Astrocyte (in vitro differentiated cells and primary cell): ENCODE measurements around the gene ERF. TPM values are rescaled to one million over a fixed set of nuclear protein-coding genes. Genes with fewer than 3 reads are reported as not detected.

Experiments used
- DNase-seq: peaks from one replicate; pipeline ENCODE4 v3.0.0-alpha.2; 2010; ENCODE audit warnings: low read depth
- FAIRE-seq: peaks from 2 replicates; lab custom pipeline; 2011; peaks lifted over from hg19 to GRCh38; lab: Jason Lieb, UNC
- H2AFZ ChIP-seq: 2 replicates; pipeline ENCODE4 v1.6.0; 2012; ENCODE audit warnings: low read depth, low read length, inconsistent platforms
- H3K27ac ChIP-seq: 2 replicates; pipeline ENCODE4 v1.5.1; 2011; ENCODE audit warnings: low read depth, low read length, inconsistent platforms
- H3K27me3 ChIP-seq: 2 replicates; pipeline ENCODE4 v1.6.0; 2011; ENCODE audit warnings: low read length, inconsistent platforms; ENCODE audit not compliant: insufficient read depth
- H3K36me3 ChIP-seq: 2 replicates; pipeline ENCODE4 v1.5.1; 2011; ENCODE audit warnings: low read length, inconsistent platforms; ENCODE audit not compliant: insufficient read depth
- H3K4me1 ChIP-seq: 2 replicates; pipeline ENCODE4 v1.5.1; 2011; ENCODE audit warnings: low read length, inconsistent platforms; ENCODE audit not compliant: insufficient read depth
- H3K4me2 ChIP-seq: 2 replicates; pipeline ENCODE4 v1.6.0; 2012; ENCODE audit warnings: low read length, inconsistent platforms
- H3K4me3 ChIP-seq: 2 replicates; pipeline ENCODE4 v1.5.1; 2011; ENCODE audit warnings: low read depth, mild to moderate bottlenecking, low read length, inconsistent platforms; ENCODE audit not compliant: insufficient read depth
- H3K79me2 ChIP-seq: 2 replicates; pipeline ENCODE4 v1.6.0; 2012; ENCODE audit warnings: mild to moderate bottlenecking, low read length, inconsistent platforms; ENCODE audit not compliant: insufficient read depth
- H3K9ac ChIP-seq: 2 replicates; pipeline ENCODE4 v1.6.0; 2012; ENCODE audit warnings: mild to moderate bottlenecking, low read length, inconsistent platforms
- H3K9me3 ChIP-seq: 2 replicates; pipeline ENCODE4 v1.5.1; 2012; ENCODE audit warnings: low read depth, mild to moderate bottlenecking, low read length, inconsistent platforms; ENCODE audit not compliant: insufficient read depth
- H4K20me1 ChIP-seq: 2 replicates; pipeline ENCODE4 v1.6.0; 2012; ENCODE audit warnings: low read length, inconsistent platforms; ENCODE audit not compliant: insufficient read depth
- H3K27ac Mint-ChIP-seq: one replicate; pipeline ENCODE4 v1.8.0; 2021; ENCODE audit warnings: mild to moderate bottlenecking, mixed read lengths; ENCODE audit not compliant: unreplicated experiment
- H3K27me3 Mint-ChIP-seq: one replicate; pipeline ENCODE4 v1.8.0; 2021; ENCODE audit warnings: low read depth, mixed read lengths; ENCODE audit not compliant: unreplicated experiment
- H3K36me3 Mint-ChIP-seq: one replicate; pipeline ENCODE4 v1.8.0; 2021; ENCODE audit warnings: low read depth, mixed read lengths; ENCODE audit not compliant: unreplicated experiment
- H3K4me1 Mint-ChIP-seq: one replicate; pipeline ENCODE4 v1.8.0; 2021; ENCODE audit warnings: low read depth, mixed read lengths; ENCODE audit not compliant: unreplicated experiment
- H3K4me3 Mint-ChIP-seq: one replicate; pipeline ENCODE4 v1.8.0; 2021; ENCODE audit warnings: mild to moderate bottlenecking, moderate library complexity, mixed read lengths; ENCODE audit not compliant: unreplicated experiment
- H3K9me3 Mint-ChIP-seq: one replicate; pipeline ENCODE4 v1.8.0; 2021; ENCODE audit warnings: mild to moderate bottlenecking, mixed read lengths; ENCODE audit not compliant: unreplicated experiment
- EZH2 ChIP-seq: IDR thresholded peaks from 2 replicates; pipeline ENCODE4 v1.6.1; 2012; ENCODE audit warnings: mild to moderate bottlenecking, low read length, inconsistent platforms; ENCODE audit not compliant: insufficient read depth
- total RNA-seq: library from RNA; stranded (reverse); gene quantifications from 2 replicates; pipeline ENCODE4 v1.2.1, GENCODE V29; 2021
- TF ChIP-seq, protein P1 (sequence below): IDR thresholded peaks from 2 replicates; pipeline ENCODE4 v1.5.1; 2011; ENCODE audit warnings: low read depth, mild to moderate bottlenecking, inconsistent platforms, low read length, moderate library complexity; ENCODE audit not compliant: insufficient read depth

Gene ERF
- total RNA-seq, 1 donor from 2014 or later, result 108 TPM

DNA sequence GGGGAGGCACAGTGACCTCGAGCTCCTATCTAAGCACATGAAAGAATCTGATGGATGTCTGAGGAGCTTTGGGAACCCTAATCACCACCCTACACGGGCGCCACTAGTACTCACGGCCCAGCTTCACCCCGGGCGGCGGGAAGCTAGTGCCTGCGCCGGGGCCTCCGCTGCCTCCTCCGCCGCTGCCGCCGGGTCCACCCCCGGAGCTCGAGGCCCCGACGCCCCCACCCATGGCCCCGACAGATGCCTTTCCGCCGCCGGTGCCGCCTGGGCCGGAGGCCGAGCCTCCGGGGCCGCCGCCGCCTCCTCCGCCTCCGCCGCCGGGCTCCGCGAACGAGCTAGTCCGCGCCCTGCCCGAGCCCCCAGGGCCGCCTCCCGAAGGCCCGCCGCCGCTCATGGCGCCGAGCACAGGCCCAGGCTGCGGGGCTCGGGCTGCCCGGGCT is 12.8 kb downstream of the ERF start:
- FAIRE-seq (no peak), DNase-seq (no peak)
- TF ChIP-seq, protein P1, sequence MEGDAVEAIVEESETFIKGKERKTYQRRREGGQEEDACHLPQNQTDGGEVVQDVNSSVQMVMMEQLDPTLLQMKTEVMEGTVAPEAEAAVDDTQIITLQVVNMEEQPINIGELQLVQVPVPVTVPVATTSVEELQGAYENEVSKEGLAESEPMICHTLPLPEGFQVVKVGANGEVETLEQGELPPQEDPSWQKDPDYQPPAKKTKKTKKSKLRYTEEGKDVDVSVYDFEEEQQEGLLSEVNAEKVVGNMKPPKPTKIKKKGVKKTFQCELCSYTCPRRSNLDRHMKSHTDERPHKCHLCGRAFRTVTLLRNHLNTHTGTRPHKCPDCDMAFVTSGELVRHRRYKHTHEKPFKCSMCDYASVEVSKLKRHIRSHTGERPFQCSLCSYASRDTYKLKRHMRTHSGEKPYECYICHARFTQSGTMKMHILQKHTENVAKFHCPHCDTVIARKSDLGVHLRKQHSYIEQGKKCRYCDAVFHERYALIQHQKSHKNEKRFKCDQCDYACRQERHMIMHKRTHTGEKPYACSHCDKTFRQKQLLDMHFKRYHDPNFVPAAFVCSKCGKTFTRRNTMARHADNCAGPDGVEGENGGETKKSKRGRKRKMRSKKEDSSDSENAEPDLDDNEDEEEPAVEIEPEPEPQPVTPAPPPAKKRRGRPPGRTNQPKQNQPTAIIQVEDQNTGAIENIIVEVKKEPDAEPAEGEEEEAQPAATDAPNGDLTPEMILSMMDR, result no peak
- TF ChIP-seq EZH2, result no peak
- Histone ChIP-seq H3K4me3 (peak overlapping the region; percentile 97), H3K4me1 (peaks cover 28% of the 10 kb centered on the region), H4K20me1 (peaks cover 45% of the 10 kb centered on the region), H2AFZ (no peak overlapping the region), H3K79me2 (peaks cover 51% of the 10 kb centered on the region), H3K27ac (peak overlapping the region; percentile 65), H3K9ac (peak overlapping the region; percentile 95), H3K27me3 (no peaks in the 10 kb centered on the region), H3K4me2 (peak overlapping the region; percentile 88), H3K9me3 (no peaks in the 10 kb centered on the region), H3K36me3 (peaks cover 3% of the 10 kb centered on the region)
- Mint-ChIP-seq H3K27me3 (no peaks in the 10 kb centered on the region), H3K9me3 (no peaks in the 10 kb centered on the region), H3K27ac (peak overlapping the region; percentile 91), H3K4me3 (peak overlapping the region; percentile 93), H3K36me3 (peaks cover 7% of the 10 kb centered on the region), H3K4me1 (peaks cover 29% of the 10 kb centered on the region)

DNA sequence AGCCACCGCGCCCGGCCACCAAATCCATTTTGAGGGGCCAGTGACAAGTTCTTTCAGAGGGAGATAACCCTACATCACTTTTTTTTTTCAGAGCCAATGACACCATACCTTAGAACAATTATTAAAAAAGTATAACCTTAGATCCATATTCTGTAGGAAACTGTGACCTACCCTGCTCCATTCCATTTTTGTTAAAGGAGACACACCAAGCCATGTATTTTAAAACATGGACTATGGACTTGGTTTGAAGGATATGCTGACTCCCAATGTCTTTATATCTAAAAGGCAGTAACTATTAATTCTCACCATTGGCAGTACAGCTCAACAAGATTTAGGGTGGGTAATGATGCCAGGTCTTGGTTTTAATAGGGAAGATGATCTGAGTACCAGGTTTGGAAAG is 13.6 kb downstream of the ERF start:
- H3K4me3 Mint-ChIP-seq, result peak overlapping the region; percentile 93
- peak overlapping the region; percentile 65 for H3K27ac ChIP-seq
- H2AFZ ChIP-seq, result no peak overlapping the region
- no peaks in the 10 kb centered on the region for H3K27me3 ChIP-seq
- FAIRE-seq (no peak), DNase-seq (no peak)
- peak overlapping the region; percentile 88 for H3K4me2 ChIP-seq
- no peaks in the 10 kb centered on the region for H3K27me3 Mint-ChIP-seq
- peaks cover 11% of the 10 kb centered on the region for H3K36me3 Mint-ChIP-seq
- no peak for TF ChIP-seq EZH2
- TF ChIP-seq, protein P1, result no peak
- peak overlapping the region; percentile 91 for H3K27ac Mint-ChIP-seq
- peak overlapping the region; percentile 97 for H3K4me3 ChIP-seq
- peaks cover 22% of the 10 kb centered on the region for H3K4me1 Mint-ChIP-seq
- no peaks in the 10 kb centered on the region for H3K9me3 Mint-ChIP-seq
- H4K20me1 ChIP-seq, result peaks cover 40% of the 10 kb centered on the region
- H3K79me2 ChIP-seq, result peaks cover 55% of the 10 kb centered on the region
- H3K9ac ChIP-seq, result peak overlapping the region; percentile 95
- no peaks in the 10 kb centered on the region for H3K9me3 ChIP-seq
- peaks cover 19% of the 10 kb centered on the region for H3K4me1 ChIP-seq
- H3K36me3 ChIP-seq, result peaks cover 3% of the 10 kb centered on the region

DNA sequence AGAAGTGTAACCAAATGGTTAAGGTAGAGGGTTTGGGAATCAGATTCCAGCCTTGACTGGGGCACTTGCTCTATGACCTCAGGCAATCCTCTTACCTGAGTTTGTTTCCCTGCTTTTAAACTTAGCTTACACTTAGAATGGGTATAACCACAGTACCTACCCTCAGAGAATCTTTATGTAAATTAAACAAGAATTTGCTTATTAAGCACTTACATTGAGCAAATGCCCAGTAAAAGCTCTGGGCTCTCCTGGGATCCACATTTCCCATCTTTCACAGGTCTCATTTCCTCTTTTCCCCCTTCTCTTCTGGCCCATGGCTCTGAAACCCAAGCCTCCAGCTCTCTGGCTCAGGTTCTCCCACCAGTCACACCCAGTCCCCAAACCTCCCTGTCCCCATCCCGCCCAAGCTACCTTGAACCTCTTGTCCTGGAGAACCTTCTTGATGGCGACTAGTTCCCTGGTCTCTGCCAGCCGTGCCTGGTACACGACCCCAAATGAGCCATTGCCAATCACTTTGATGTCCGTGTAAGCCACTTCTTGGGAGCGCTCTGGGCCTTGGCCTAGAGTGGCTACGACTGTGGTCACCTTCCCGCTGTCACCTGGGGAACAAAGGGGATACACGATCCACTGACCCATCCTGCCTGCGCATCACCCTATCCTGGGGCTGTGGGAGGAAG is 15.2 kb downstream of the ERF start:
- Mint-ChIP-seq H3K4me3 (peak overlapping the region; percentile 54), H3K27ac (peak overlapping the region; percentile 53), H3K27me3 (no peaks in the 10 kb centered on the region), H3K36me3 (peaks cover 19% of the 10 kb centered on the region), H3K4me1 (peaks cover 10% of the 10 kb centered on the region), H3K9me3 (no peaks in the 10 kb centered on the region)
- no peak overlapping the region for H3K9ac ChIP-seq
- FAIRE-seq (no peak), DNase-seq (no peak)
- H3K4me2 ChIP-seq, result no peak overlapping the region
- TF ChIP-seq, protein P1, result no peak
- no peak for TF ChIP-seq EZH2
- no peak overlapping the region for H3K27ac ChIP-seq
- peaks cover 60% of the 10 kb centered on the region for H3K79me2 ChIP-seq
- peaks cover 13% of the 10 kb centered on the region for H3K36me3 ChIP-seq
- H3K4me1 ChIP-seq, result peaks cover 18% of the 10 kb centered on the region
- no peak overlapping the region for H3K4me3 ChIP-seq
- H2AFZ ChIP-seq, result no peak overlapping the region
- peaks cover 47% of the 10 kb centered on the region for H4K20me1 ChIP-seq
- H3K27me3 ChIP-seq, result no peaks in the 10 kb centered on the region
- H3K9me3 ChIP-seq, result no peaks in the 10 kb centered on the region
